NCI-H2196 treated with DMSO at 0.1 percent for 48 hours (cell line): ENCODE results near the gene TC2N.
A peak's percentile ranks its signal among the peaks of the same experiment; 100 is the strongest.
"Not testable (repeated sequence)": the region's sequence is repeated elsewhere in the genome, so short reads cannot be mapped to it uniquely, and the experiment has no call there.

Source experiments
- DNase-seq: peaks from one replicate; lab custom pipeline; 2025; ENCODE audit not compliant: unreplicated experiment; lab: John Stamatoyannopoulos, UW

Gene TC2N

DNA sequence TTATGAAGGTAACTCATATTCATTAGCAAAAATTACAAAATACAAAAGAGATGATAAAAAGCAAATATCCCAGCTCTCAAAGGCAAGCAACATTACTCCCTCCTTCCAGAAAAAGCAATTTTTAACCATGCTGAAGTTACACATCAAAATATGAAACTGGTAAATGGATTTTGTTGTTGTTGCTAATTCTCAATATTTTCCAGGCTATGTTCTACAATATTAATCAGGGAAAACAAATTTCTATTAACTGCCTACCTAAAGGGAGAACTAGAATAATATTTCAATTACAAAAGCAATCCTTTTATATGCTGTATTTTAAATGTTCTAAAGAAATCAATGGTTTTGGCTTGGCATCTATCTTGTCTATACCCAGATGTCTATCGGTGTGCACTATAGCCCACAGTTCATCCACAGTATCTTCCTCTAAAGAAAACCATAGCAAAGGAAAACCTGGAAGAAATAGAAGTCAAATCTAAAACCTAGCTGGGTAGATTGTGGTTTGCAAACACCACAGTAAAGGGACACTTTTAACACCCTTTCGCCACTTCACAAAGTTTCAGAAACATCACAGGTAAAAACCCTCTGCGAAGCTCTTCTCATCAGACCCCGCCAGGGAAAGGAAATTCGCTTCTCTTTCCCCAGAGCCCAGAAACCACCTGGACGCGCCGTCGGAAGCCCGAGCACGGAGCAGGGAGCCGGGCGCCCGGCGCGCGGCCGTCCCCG is 32.0 kb downstream of the TC2N start:
- no peak for DNase-seq

DNA sequence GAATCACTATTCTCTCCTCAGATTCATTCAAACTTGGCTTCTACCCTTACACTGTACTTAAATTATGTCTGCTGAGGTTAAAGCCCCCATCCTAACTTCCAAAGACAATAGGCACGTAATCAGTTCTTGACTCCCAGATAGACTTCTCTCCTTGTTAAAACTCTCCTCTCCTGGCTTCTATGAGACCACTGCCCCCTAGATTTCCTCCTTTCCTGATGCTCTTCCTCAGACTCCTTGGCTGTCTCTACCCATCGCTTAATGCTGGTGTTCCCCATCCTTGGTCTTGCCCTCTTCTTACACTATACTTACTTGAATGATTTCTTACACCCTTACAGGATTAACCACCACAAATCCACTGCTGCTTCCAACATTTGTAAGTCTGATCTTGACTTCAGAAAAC is 32.8 kb downstream of the TC2N start:
- DNase-seq = no peak

DNA sequence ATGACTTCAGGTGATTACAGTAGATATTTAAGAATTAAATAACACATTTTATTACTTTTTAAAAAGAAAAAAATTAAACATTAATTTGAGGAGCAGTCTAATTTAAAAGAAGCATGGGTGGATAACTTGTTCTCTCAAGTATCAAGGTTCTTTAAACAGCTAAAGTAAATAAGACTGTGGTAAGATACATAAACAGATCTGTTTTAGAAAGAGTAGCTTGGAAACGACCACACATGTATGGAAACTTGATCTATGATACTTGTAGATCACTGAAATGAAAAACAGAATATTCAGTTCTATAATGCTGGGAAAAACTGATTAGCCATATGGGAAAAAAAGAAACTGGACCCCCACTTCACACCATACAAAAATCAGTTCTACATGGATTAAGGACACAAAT is 36.0 kb downstream of the TC2N start:
- no peak for DNase-seq

GRCh38 chr14:91830777-91831176 is 36.6 kb downstream of the TC2N start:
- peak; percentile 51 for DNase-seq

DNA sequence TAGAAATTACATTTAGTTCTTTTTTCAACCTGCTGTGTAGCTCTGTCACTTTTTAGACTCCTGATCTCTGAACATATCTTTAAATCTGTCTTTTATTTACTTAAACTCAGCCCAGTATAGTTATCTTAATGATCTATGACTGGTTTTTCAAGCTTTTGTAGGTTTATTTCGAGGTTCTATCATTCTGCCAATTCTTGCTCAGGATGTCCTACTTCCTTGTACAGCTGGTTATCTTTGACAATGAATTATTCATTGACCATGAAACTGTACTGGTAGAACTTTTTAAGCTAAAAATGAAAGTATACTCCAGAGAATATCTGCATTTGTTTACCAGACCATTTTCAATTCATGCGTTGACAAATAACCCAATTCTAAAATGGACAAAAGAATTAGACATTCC is 37.8 kb downstream of the TC2N start:
- no peak for DNase-seq

- no peak for DNase-seq
These were observed 39.6 kb downstream of the TC2N start for GRCh38 chr14:91827746-91828145.

DNA sequence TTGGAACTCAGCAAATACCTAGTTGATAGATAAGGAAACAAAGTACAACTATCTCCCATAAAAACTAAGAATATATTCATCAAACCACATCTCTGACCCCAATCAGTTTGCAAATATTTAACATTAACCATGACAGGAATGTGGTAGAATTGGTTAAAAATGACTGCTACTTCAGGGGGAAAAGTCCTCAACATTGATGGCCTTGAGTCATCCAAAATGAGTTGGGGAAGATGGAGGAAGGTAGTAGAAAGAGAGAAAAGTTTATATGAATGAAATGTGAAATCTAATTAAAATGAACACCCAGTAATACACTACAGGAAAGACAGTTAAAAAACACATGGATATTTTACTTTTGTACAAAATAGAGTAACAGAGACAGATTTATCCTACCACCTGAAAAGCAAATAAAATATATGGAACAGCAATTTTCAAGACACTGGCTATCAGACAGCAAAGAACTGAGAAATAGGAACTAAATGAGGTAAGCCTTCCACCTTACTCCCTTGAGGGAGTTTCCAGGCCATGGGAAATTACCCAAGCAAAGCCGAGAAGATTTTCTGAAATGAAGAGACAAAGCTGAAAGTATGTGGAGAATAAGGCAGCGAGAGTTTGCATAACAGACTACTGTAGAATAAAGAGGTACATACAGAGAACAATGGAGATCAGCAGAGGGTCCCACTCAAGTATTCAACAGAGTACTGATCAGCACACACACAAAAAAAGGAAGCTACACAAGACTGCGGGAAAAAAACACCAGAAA is 49.6 kb downstream of the TC2N start:
- no peak for DNase-seq

DNA sequence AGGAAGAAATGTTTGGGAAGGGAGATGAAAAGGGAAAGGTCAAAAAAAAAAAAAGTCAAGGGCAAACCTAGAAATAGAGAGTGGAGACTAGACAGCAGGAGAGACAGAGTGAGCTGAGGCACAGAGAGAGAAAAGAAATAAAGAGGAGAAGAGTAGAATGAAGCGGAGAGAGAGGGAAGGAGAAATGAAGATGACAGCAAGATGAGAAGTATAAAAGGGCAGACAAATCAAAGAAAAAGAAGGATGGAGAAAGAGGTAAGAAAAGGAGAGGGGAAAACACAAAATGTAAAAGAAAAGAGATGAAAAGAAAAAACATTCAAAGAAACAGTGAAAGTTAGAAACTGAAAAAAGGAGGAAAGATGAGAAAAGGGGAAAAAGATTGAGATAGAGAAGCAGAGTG is 53.0 kb downstream of the TC2N start:
- no peak for DNase-seq

DNA sequence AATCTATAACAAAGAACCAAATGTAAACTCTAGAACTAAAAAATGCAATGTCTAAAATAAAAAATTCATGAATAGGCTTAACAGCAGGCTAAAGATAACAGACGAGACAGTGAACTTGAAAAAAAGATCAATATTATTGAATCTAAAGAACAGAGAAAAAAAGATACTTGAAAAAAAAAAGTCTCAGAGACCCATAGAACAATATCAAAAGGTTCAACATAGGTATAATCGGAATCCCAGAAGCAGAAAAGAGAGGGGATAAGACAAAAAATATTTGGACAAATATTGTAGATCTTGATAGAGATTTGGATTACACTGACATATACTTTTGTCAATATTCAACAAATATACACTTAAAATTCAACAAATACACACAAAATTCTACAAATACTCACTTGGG is 56.6 kb downstream of the TC2N start:
- DNase-seq = no peak

DNA sequence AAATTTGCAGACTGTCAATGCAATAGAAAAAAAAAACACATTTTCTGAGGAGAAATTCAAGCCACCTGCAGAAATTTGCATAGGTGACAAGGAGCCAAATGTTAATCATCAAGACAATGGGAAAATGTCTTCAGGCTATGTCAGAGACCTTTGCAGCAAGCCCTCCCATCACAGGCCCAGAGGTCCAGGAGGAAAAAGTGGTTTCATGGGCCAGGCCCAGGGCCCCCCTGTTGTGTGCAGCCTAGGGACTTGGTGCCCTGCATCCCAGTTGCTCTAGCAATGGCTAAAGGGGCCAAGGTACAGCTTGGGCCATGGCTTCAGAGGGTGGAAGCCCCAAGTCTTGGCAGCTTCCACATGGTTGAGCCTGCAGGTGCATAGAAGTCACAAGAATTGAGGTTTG is 60.6 kb downstream of the TC2N start:
- no peak for DNase-seq

- not testable (repeated sequence) for DNase-seq
These were observed 61.2 kb downstream of the TC2N start for GRCh38 chr14:91806094-91806493.

- DNase-seq = no peak
These were observed 61.7 kb downstream of the TC2N start for GRCh38 chr14:91805659-91806058.

GRCh38 chr14:91801358-91801757 is 66.0 kb downstream of the TC2N start:
- DNase-seq = no peak

GRCh38 chr14:91796617-91797347 is 70.6 kb downstream of the TC2N start:
- no peak for DNase-seq

GRCh38 chr14:91793704-91794103 is 73.6 kb downstream of the TC2N start:
- DNase-seq = no peak

DNA sequence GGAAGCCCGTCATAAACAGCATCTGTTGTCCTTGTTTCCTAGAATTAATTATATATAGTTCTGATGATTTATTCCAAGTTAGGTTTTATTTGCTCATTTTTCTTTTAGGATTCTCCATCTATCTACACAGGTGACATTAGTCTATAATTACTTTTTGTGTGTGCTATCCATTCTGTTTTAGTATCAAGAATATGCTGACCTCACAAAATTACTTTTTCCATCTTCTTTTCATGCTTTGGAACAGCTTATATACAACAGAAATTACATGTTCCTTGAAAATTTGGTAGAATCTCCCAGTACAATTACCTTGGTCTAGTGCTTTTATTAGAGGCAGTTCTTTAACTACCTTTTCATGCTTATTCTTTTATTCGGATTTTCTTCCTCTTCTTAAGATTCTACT is 81.1 kb downstream of the TC2N start:
- DNase-seq = no peak

GRCh38 chr14:91780452-91780851 is 86.9 kb downstream of the TC2N start:
- no peak for DNase-seq

GRCh38 chr14:91778217-91778616 is 89.1 kb downstream of the TC2N start:
- no peak for DNase-seq

DNA sequence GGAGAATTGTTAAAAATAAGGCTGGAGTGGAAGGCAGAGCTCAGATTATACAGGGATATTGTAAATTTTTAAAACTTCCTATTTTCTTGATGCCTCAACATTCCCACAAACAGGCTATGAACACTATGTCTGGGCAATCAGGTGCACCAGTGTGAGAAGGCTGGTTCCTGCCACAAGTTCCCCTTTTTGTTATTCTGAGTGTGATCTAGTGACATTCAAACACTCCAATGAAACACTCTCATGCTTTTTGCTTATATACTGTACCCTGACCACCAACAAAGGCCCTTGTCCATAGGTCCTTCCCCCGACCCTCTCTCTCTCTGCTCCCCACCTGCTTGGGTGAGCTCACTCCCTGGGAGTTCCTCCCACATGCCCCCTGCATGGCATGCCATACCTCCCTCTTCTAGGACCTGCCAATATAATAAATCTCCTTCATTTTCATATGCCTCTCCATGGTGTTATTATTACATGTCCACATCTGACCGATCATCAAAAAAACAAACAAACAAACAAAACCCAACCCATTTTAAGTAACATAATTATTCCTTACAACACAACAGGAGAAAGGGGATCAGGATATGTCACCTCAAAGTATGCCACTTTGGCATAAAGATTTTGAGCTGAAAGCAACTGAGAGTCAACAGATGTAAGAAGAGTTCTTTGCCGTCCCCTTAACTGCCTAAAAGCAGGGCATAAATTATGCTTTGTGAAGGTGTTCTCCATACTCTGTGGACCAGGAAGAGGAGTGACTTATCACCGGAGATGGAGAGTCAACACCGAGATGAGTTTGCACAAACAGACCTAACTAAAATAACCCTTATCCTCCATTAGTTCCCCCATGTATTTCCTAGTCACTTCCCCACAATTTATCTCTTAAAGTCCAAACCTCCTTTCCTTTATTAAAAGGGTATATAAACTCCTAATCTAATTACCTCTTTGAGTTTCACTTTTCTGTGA is 92.9 kb downstream of the TC2N start:
- DNase-seq = no peak

GRCh38 chr14:91770185-91770584 is 97.2 kb downstream of the TC2N start:
- no peak for DNase-seq
